WI38 (cell line): ENCODE results near the gene TERB2.
"Not testable (repeated sequence)": the region's sequence is repeated elsewhere in the genome, so short reads cannot be mapped to it uniquely, and the experiment has no call there.

Source experiments
- H3K4me3 ChIP-seq: 2 replicates; pipeline ENCODE4 v1.5.1; 2011; ENCODE audit warnings: low read depth, mild to moderate bottlenecking, control low read depth, low read length
- CTCF ChIP-seq: IDR thresholded peaks from 2 replicates; pipeline ENCODE4 v1.5.1; 2012; ENCODE audit warnings: low read depth, mild to moderate bottlenecking, control low read depth, low read length

The TERB2 gene

GRCh38 chr15:44971036-44971435 lies 14.5 kb downstream of the TERB2 start:
- TF ChIP-seq CTCF: no peak
- H3K4me3 ChIP-seq: no peak overlapping the region

- not testable (repeated sequence) for H3K4me3 ChIP-seq
These were observed 19.7 kb downstream of the TERB2 start for GRCh38 chr15:44976183-44976582.

GRCh38 chr15:44977781-44978180 lies 21.3 kb downstream of the TERB2 start:
- not testable (repeated sequence) for H3K4me3 ChIP-seq

GRCh38 chr15:44979617-44980339 lies 23.3 kb downstream of the TERB2 start:
- not testable (repeated sequence) for H3K4me3 ChIP-seq

GRCh38 chr15:44984144-44984543 lies 27.7 kb downstream of the TERB2 start:
- H3K4me3 ChIP-seq: not testable (repeated sequence)

GRCh38 chr15:44986346-44987055 lies 30.0 kb downstream of the TERB2 start:
- H3K4me3 ChIP-seq: not testable (repeated sequence)

- not testable (repeated sequence) for H3K4me3 ChIP-seq
These were observed 31.2 kb downstream of the TERB2 start for GRCh38 chr15:44987711-44988110.

- H3K4me3 ChIP-seq: not testable (repeated sequence)
These were observed 31.8 kb downstream of the TERB2 start for GRCh38 chr15:44988184-44988869.

- H3K4me3 ChIP-seq: not testable (repeated sequence)
These were observed 32.4 kb downstream of the TERB2 start for GRCh38 chr15:44988870-44989219.

- not testable (repeated sequence) for H3K4me3 ChIP-seq
These were observed 41.1 kb downstream of the TERB2 start for GRCh38 chr15:44997632-44998031.

GRCh38 chr15:44999105-44999504 lies 42.6 kb downstream of the TERB2 start:
- H3K4me3 ChIP-seq: no peak overlapping the region
- TF ChIP-seq CTCF: no peak

GRCh38 chr15:45001180-45001579 lies 44.7 kb downstream of the TERB2 start:
- H3K4me3 ChIP-seq: not testable (repeated sequence)

GRCh38 chr15:45003731-45004410 lies 47.4 kb downstream of the TERB2 start:
- not testable (repeated sequence) for H3K4me3 ChIP-seq

GRCh38 chr15:45004590-45005175 lies 48.2 kb downstream of the TERB2 start:
- not testable (repeated sequence) for H3K4me3 ChIP-seq
